PC-3 (cell line): ENCODE results near the gene SCAPER. TPM values are rescaled to one million over a fixed set of nuclear protein-coding genes. Genes with fewer than 3 reads are reported as not detected.

ENCODE experiments used
- ATAC-seq: fragments of 200-7000 bp; cut with Tn5 transposase; 2 replicates; pipeline ENCODE4 v1.9.1; 2020; ENCODE audit warnings: mild to moderate bottlenecking, moderate library complexity
- BruUV-seq: library from RNA; stranded (reverse); fragments of 400-500 nt; replicated peaks from 2 replicates; lab custom pipeline; 2021; lab: Mats Ljungman, UMichigan
- CTCF ChIA-PET: fragments of 300-600 bp; sonication (Branson Sonifier 250); formaldehyde crosslinking; loops from one replicate; lab custom pipeline; 2022; ENCODE audit warnings: antibody characterized with exemption; lab: Charles Lee
- POLR2A ChIA-PET: fragments of 300-600 bp; sonication (Branson Sonifier 250); formaldehyde crosslinking; loops from one replicate; lab custom pipeline; 2022; ENCODE audit warnings: antibody characterized with exemption; ENCODE audit not compliant: unreplicated experiment; lab: Charles Lee
- DNase-seq: peaks from one replicate; pipeline ENCODE4 v3.0.0-alpha.2; 2015
- H2AFZ ChIP-seq: fragments of 300-600 bp; sonication (generic); 2 replicates; pipeline ENCODE4 v1.6.0; 2016; ENCODE audit warnings: antibody characterized with exemption, low read length
- H3F3A ChIP-seq: fragments of 300-600 bp; sonication (generic); one replicate; pipeline ENCODE4 v1.6.0; 2017; ENCODE audit warnings: antibody characterized with exemption, low read length, control low read depth, mild to moderate bottlenecking; ENCODE audit not compliant: unreplicated experiment
- H3K27ac ChIP-seq: fragments of 300-600 bp; sonication (generic); 2 replicates; pipeline ENCODE4 v1.5.1; 2016; ENCODE audit warnings: mild to moderate bottlenecking, low read length
- H3K27me3 ChIP-seq: fragments of 300-600 bp; sonication (generic); 2 replicates; pipeline ENCODE4 v1.6.1; 2016; ENCODE audit warnings: low read length, mixed read lengths
- H3K36me3 ChIP-seq: fragments of 300-600 bp; sonication (generic); 2 replicates; pipeline ENCODE4 v1.6.1; 2016; ENCODE audit warnings: low read depth, mixed run types, low read length, mixed read lengths
- H3K4me1 ChIP-seq: fragments of 300-600 bp; sonication (generic); 2 replicates; pipeline ENCODE4 v1.5.1; 2016; ENCODE audit warnings: low read length; ENCODE audit not compliant: insufficient read depth
- H3K4me2 ChIP-seq: fragments of 300-600 bp; sonication (generic); 2 replicates; pipeline ENCODE4 v1.6.0; 2016; ENCODE audit warnings: low read length
- H3K4me3 ChIP-seq: fragments of 300-600 bp; sonication (generic); 2 replicates; pipeline ENCODE4 v1.5.1; 2016; ENCODE audit warnings: mild to moderate bottlenecking, low read length, mixed read lengths
- H3K79me2 ChIP-seq: fragments of 300-600 bp; sonication (generic); 2 replicates; pipeline ENCODE4 v1.6.1; 2017; ENCODE audit warnings: low read length, mixed read lengths
- H3K9ac ChIP-seq: fragments of 300-600 bp; sonication (generic); 2 replicates; pipeline ENCODE4 v1.6.0; 2016; ENCODE audit warnings: mild to moderate bottlenecking, low read length
- H3K9me2 ChIP-seq: fragments of 300-600 bp; sonication (generic); replicated peaks from 2 replicates; pipeline ENCODE4 v1.6.1; 2016; ENCODE audit warnings: mixed run types, low read length, mixed read lengths
- H3K9me3 ChIP-seq: fragments of 300-600 bp; sonication (generic); 2 replicates; pipeline ENCODE4 v1.6.1; 2016; ENCODE audit warnings: low read length, mixed read lengths
- H4K20me1 ChIP-seq: fragments of 300-600 bp; sonication (generic); 2 replicates; pipeline ENCODE4 v1.6.1; 2016; ENCODE audit warnings: low read length, mixed read lengths
- CTCF ChIP-seq: fragments of 300-600 bp; sonication (generic); conservative IDR thresholded peaks from 2 replicates; pipeline ENCODE4 v1.5.1; 2017; ENCODE audit warnings: antibody characterized with exemption, low read depth, mild to moderate bottlenecking, low read length
- EZH2 ChIP-seq: fragments of 300-600 bp; sonication (generic); IDR thresholded peaks from one replicate; pipeline ENCODE4 v1.6.1; 2017; ENCODE audit warnings: antibody characterized with exemption, mild to moderate bottlenecking, low read length; ENCODE audit not compliant: unreplicated experiment
- EZH2phosphoT487 ChIP-seq: fragments of 300-600 bp; sonication (generic); IDR thresholded peaks from 2 replicates; pipeline ENCODE4 v1.6.1; 2018; ENCODE audit warnings: mild to moderate bottlenecking, antibody characterized with exemption, low read length, borderline replicate concordance
- intact Hi-C: fragments of 100-400 bp; cut with micrococcal nuclease; formaldehyde crosslinking; loops from 2 replicates; pipeline ENCODE4 v1.9.0; 2023
- total RNA-seq: library from RNA; depleted of rRNA; stranded (reverse); fragments of >200 nt; gene quantifications from 2 replicates; pipeline ENCODE4 v1.2.3, GENCODE V29; 2014

Gene SCAPER
- total RNA-seq, 1 experiment from 2014 or later, result 6.0 TPM

GRCh38 chr15:76866008-76866407 lies 39.1 kb downstream of the SCAPER start:
- ChIA-PET POLR2A (no interaction called here), CTCF (interaction anchor here (0.6 kb wide), 1 partner anchor 885 kb away, joined by 4 read pairs; no protein-coding TSS in a partner anchor)
- Histone ChIP-seq H3F3A (no peaks in the 10 kb centered on the region), H3K9me3 (no peaks in the 10 kb centered on the region), H3K36me3 (no peaks in the 10 kb centered on the region), H3K9me2 (no peaks in the 10 kb centered on the region), H3K27me3 (no peaks in the 10 kb centered on the region), H3K4me2 (no peak overlapping the region), H3K9ac (no peak overlapping the region), H2AFZ (no peak overlapping the region), H3K4me3 (no peak overlapping the region), H3K79me2 (no peaks in the 10 kb centered on the region), H3K27ac (no peak overlapping the region), H4K20me1 (no peaks in the 10 kb centered on the region), H3K4me1 (no peaks in the 10 kb centered on the region)
- no peak for DNase-seq
- no peak for ATAC-seq
- TF ChIP-seq EZH2, result no peak
- no peak for TF ChIP-seq EZH2phosphoT487
- BruUV-seq, result no TSS peak
- intact Hi-C loops, result loop anchor here (1.0 to 10.0 kb wide), 4 partner anchors 531 to 717 kb away; partner anchors contain the start of gene ISL2

DNA sequence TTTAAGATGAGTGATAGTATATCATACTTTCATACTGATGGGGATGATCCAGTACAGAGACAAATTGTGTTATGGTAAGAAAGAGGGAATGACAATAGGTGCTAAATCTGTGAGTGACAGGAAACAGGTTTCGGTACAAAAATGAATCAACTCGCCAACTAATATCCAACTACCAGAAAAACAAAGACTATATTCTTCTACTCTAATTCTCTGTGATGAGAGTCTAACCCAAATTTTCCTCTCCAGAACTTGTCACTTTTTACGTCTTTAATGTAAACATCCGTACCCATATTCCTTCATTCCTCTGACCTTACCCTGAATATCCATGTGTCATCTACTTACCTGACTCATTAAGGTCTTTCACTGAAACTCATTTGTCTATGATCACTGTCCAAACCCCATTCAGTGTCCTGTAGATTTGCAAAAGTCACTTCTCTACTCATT lies 39.6 kb downstream of the SCAPER start:
- no peaks in the 10 kb centered on the region for H3K27me3 ChIP-seq
- H3K9me2 ChIP-seq, result no peaks in the 10 kb centered on the region
- H3K4me3 ChIP-seq, result no peak overlapping the region
- H3K4me1 ChIP-seq, result no peaks in the 10 kb centered on the region
- no peaks in the 10 kb centered on the region for H3K9me3 ChIP-seq
- ChIA-PET POLR2A (no interaction called here), CTCF (no interaction called here)
- no peak overlapping the region for H3K4me2 ChIP-seq
- TF ChIP-seq CTCF (no peak), EZH2 (no peak), EZH2phosphoT487 (no peak)
- H3F3A ChIP-seq, result no peaks in the 10 kb centered on the region
- H3K9ac ChIP-seq, result no peak overlapping the region
- intact Hi-C loops, result loop anchor here (10.0 kb wide), 1 partner anchor 531 kb away; the partner anchor contains the start of gene ISL2
- no peaks in the 10 kb centered on the region for H3K79me2 ChIP-seq
- ATAC-seq (no peak), DNase-seq (no peak)
- no peak overlapping the region for H3K27ac ChIP-seq
- no peak overlapping the region for H2AFZ ChIP-seq
- no peaks in the 10 kb centered on the region for H3K36me3 ChIP-seq
- no TSS peak for BruUV-seq
- no peaks in the 10 kb centered on the region for H4K20me1 ChIP-seq

DNA sequence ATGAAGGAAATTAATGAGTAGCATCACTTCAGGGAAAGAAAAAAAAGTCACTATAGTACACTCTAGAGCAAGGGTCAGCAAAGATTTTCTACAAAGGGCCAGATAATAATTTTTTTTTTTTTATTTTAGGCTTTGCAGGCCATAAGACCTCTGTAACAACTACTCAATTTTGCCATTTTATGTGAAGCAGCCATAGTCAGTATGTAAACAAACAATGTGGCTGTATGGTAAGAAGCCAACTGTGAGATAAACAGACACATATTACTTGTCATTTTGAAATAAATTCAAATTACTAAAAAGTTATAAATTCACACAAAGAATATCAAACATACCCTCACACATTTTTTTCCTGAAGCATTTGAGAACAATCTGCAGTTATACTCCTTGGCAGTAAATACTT lies 40.6 kb downstream of the SCAPER start:
- Histone ChIP-seq H3K9me3 (no peaks in the 10 kb centered on the region), H4K20me1 (no peaks in the 10 kb centered on the region), H3K4me2 (no peak overlapping the region), H3K27me3 (no peaks in the 10 kb centered on the region), H2AFZ (no peak overlapping the region), H3K9ac (no peak overlapping the region), H3K4me3 (no peak overlapping the region), H3K27ac (no peak overlapping the region), H3K79me2 (no peaks in the 10 kb centered on the region), H3K9me2 (no peaks in the 10 kb centered on the region), H3K36me3 (no peaks in the 10 kb centered on the region), H3K4me1 (no peaks in the 10 kb centered on the region), H3F3A (no peaks in the 10 kb centered on the region)
- CTCF ChIA-PET, result no interaction called here
- ATAC-seq, result no peak
- no TSS peak for BruUV-seq
- POLR2A ChIA-PET, result no interaction called here
- TF ChIP-seq CTCF, result no peak
- TF ChIP-seq EZH2, result no peak
- TF ChIP-seq EZH2phosphoT487, result no peak
- intact Hi-C loops, result loop anchor here (10.0 kb wide), 1 partner anchor 530 kb away; the partner anchor contains the start of gene ISL2
- no peak for DNase-seq
